ENCODE results near the gene HOXA7. TPM values are rescaled to one million over a fixed set of nuclear protein-coding genes. Genes with fewer than 3 reads are reported as not detected.

Gene HOXA7
- total RNA-seq, 1 donor from 2014 or later, result 8.8 TPM

DNA sequence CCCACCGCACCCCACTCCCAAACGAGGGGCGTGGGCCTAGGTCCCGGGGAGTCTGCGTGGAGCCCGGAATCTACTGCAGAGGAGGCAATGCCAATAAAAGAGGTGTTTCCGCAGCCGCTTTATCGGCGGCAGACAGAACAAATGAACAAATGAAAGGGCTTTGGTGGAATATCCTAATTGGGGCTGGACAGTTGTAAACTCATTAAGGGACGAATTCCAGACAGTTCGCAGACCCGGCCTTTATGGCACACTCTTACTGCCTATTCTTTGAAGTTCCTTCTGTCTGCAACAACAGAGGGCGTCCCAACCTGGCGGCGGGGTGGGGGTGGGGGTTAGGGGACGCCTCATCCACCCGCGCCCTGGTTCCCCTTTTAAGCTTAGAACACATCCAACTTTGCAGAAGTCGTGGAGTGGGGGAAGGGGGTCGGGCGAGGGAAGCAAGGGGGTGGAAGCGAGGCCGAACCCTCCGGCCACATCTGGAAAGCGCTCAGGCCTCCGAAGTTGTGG is 4.8 kb upstream of the HOXA7 start:
- Mint-ChIP-seq H3K4me1 (peaks cover 15% of the 10 kb centered on the region), H3K27ac (ENCODE audit: unreplicated experiment) (no peak overlapping the region), H3K4me3 (peak overlapping the region; percentile 85), H3K9me3 (no peaks in the 10 kb centered on the region), H3K27me3 (ENCODE audit: low read depth) (peaks cover 95% of the 10 kb centered on the region), H3K36me3 (ENCODE audit: low read depth) (peaks cover 9% of the 10 kb centered on the region)
- peak; percentile 6 for TF ChIP-seq CTCF (conservative IDR thresholded peaks at IDR 0.05)
- no peak for DNase-seq (ENCODE audit: low read depth, low spot score)

GRCh38 chr7:27160546-27161213 is 4.2 kb upstream of the HOXA7 start:
- H3K27ac Mint-ChIP-seq (ENCODE audit: unreplicated experiment), result no peak overlapping the region
- peak; percentile 99 for TF ChIP-seq CTCF (conservative IDR thresholded peaks at IDR 0.05)
- DNase-seq (ENCODE audit: low read depth, low spot score), result peak; percentile 94
- peaks cover 95% of the 10 kb centered on the region for H3K27me3 Mint-ChIP-seq (ENCODE audit: low read depth)
- no peaks in the 10 kb centered on the region for H3K9me3 Mint-ChIP-seq
- H3K36me3 Mint-ChIP-seq (ENCODE audit: low read depth), result peaks cover 8% of the 10 kb centered on the region
- H3K4me3 Mint-ChIP-seq, result peak overlapping the region; percentile 85
- H3K4me1 Mint-ChIP-seq, result peaks cover 19% of the 10 kb centered on the region

DNA sequence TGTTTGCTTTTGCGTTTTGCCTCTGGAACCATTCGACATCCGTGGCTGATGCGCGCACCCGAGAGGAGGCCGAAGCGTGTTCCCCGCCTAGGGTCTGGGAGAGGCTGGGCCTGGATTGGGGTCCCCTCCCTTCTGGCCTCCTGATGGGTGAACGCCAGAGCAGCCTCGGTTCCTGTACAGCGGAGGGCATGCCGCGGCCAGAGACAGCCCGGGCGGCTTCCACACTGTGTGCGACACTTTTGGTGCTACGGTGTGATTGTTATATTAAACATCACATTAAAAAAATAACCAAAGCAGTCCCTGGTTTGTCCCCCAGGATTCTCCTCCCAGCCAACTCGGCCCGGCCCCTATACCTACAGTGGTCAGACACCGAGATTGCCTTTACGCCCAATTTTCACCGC is 3.7 kb upstream of the HOXA7 start:
- no peak overlapping the region for H3K27ac Mint-ChIP-seq (ENCODE audit: unreplicated experiment)
- peaks cover 7% of the 10 kb centered on the region for H3K36me3 Mint-ChIP-seq (ENCODE audit: low read depth)
- peaks cover 19% of the 10 kb centered on the region for H3K4me1 Mint-ChIP-seq
- peak overlapping the region; percentile 77 for H3K4me3 Mint-ChIP-seq
- H3K9me3 Mint-ChIP-seq, result no peaks in the 10 kb centered on the region
- peaks cover 95% of the 10 kb centered on the region for H3K27me3 Mint-ChIP-seq (ENCODE audit: low read depth)
- DNase-seq (ENCODE audit: low read depth, low spot score), result no peak
- no peak for TF ChIP-seq CTCF (conservative IDR thresholded peaks at IDR 0.05)

DNA sequence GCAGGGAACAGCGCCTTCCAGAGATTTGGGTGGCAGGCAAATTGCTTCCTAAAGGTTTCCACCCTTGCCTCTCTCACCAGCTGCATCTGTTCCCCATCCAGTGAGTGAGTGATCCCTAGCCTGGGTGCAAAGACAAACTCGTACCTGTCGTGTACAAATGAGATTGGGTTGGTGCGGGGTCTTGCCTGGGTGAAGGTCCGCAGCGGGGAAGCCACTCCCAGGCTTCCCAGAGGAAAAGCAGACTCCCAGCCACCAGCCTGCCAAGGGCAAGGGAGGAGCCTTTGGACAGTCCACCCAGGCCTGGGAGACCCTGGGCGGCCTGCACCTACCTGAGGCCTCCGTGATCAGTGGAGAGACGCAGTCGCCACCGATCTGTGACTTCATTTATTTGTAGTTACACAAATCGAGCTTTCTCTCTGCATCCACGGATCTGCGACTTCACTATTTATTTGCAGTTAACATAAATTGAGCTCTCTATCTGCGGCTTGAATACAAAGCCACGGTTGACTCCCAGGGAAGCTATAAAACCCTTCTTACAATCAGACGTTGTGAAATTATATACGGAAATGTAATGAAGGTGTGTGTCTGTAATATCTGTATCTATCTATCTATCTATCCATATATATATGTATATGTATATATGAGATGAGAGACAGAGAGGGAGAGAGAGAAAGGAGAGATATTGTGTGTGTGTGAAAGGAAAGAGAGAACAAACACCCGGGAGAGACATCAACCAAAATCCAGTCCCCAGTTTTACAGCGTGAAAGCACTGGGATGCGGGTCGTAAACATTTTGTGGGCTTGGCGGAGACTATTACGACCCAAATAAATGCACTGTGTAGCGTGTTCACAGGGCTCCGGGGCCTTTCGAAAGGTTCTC is 3.0 kb upstream of the HOXA7 start:
- no peak for TF ChIP-seq CTCF (conservative IDR thresholded peaks at IDR 0.05)
- peaks cover 10% of the 10 kb centered on the region for H3K36me3 Mint-ChIP-seq (ENCODE audit: low read depth)
- peaks cover 97% of the 10 kb centered on the region for H3K27me3 Mint-ChIP-seq (ENCODE audit: low read depth)
- H3K9me3 Mint-ChIP-seq, result no peaks in the 10 kb centered on the region
- peaks cover 22% of the 10 kb centered on the region for H3K4me1 Mint-ChIP-seq
- DNase-seq (ENCODE audit: low read depth, low spot score), result no peak
- H3K27ac Mint-ChIP-seq (ENCODE audit: unreplicated experiment), result no peak overlapping the region
- H3K4me3 Mint-ChIP-seq, result peak overlapping the region; percentile 77

GRCh38 chr7:27158436-27159265 is 2.2 kb upstream of the HOXA7 start:
- DNase-seq (ENCODE audit: low read depth, low spot score), result no peak
- peak overlapping the region; percentile 77 for H3K4me3 Mint-ChIP-seq

More at GRCh38 chr7:27158436-27159265, 2.2 kb upstream of the HOXA7 start:
- Mint-ChIP-seq H3K27me3 (ENCODE audit: low read depth) (peaks cover 97% of the 10 kb centered on the region), H3K4me1 (peaks cover 21% of the 10 kb centered on the region), H3K27ac (ENCODE audit: unreplicated experiment) (no peak overlapping the region), H3K36me3 (ENCODE audit: low read depth) (peaks cover 6% of the 10 kb centered on the region), H3K9me3 (no peaks in the 10 kb centered on the region)
- no peak for TF ChIP-seq CTCF (conservative IDR thresholded peaks at IDR 0.05)

All from neural crest cell (in vitro differentiated cells).